Measurements from ENCODE around the gene ATP10A. TPM values are rescaled to one million over a fixed set of nuclear protein-coding genes. Genes with fewer than 3 reads are reported as not detected.

Gene ATP10A
- total RNA-seq, 1 experiment from 2014 or later: 0.02 TPM

DNA sequence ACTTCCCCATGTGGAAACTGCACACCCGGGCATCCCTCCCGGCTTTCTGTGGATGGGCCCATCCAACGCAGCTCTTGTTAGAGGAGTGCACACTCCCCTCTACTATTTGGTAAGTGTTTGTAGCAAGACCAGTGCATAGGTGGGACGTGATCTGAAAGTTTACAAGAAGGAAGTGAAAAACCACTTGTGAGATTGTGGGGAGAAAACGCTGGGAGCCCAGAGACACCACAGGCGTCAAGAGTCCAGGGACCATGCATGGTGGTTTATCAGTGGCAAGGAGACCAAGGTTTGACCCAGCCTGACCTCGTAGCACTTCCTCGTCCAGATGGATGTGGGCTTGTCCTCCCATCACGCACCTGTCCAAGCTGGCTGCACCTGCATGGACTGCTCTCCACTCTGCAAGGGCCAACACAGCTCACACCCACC is 51.6 kb downstream of the ATP10A start:
- DNase-seq (ENCODE audit: low read depth, low spot score): no peak
- Histone ChIP-seq H3K27me3 (ENCODE audit: insufficient read depth, low read length) (no peaks in the 10 kb centered on the region), H3K4me2 (ENCODE audit: low read length) (no peak overlapping the region), H3K9ac (ENCODE audit: low read length) (no peak overlapping the region), H3K27ac (ENCODE audit: low read depth, low read length) (no peak overlapping the region), H3K4me3 (replicated peaks in 1 of 2; ENCODE audit: low read depth in 1 of 2, low read length in 2 of 2) (no peak overlapping the region), H3K36me3 (ENCODE audit: control insufficient read depth in 1 of 2, insufficient read depth in 2 of 2, low read length in 2 of 2) (no peaks in the 10 kb centered on the region), H3K79me2 (ENCODE audit: insufficient read depth, low read length) (no peaks in the 10 kb centered on the region), H3K9me3 (ENCODE audit: control insufficient read depth in 1 of 2, insufficient read depth in 1 of 2, low read depth in 1 of 2, low read length in 2 of 2) (peaks cover 2 to 23% of the 10 kb centered on the region in 2 experiments; a peak in 3 of 4 replicates), H2AFZ (ENCODE audit: low read depth, low read length, poor library complexity, severe bottlenecking) (no peak overlapping the region), H4K20me1 (ENCODE audit: insufficient read depth) (no peaks in the 10 kb centered on the region), H3K9me2 (ENCODE audit: insufficient read depth) (no peaks in the 10 kb centered on the region), H3K4me1 (ENCODE audit: control insufficient read depth in 1 of 2, insufficient read depth in 2 of 2, low read length in 2 of 2) (no peaks in the 10 kb centered on the region)
- ATAC-seq: no peak
- POLR2A ChIA-PET: no interaction called here
- RAD21 ChIA-PET (ENCODE audit: low non-redundant PET in 1 of 2, low total read pairs in 2 of 2, uncharacterized antibody in 2 of 2, unreplicated experiment in 2 of 2): no interaction called here
- CTCF ChIA-PET: no interaction called here
- intact Hi-C loops (cut with micrococcal nuclease): no loop called here
- no peak for TF ChIP-seq EZH2phosphoT487 (IDR thresholded peaks at IDR 0.05; ENCODE audit: borderline replicate concordance)
- TF ChIP-seq CBX3 (IDR thresholded peaks at IDR 0.05; ENCODE audit: low read depth): no peak
- BruUV-seq (replicated peaks): no TSS peak

DNA sequence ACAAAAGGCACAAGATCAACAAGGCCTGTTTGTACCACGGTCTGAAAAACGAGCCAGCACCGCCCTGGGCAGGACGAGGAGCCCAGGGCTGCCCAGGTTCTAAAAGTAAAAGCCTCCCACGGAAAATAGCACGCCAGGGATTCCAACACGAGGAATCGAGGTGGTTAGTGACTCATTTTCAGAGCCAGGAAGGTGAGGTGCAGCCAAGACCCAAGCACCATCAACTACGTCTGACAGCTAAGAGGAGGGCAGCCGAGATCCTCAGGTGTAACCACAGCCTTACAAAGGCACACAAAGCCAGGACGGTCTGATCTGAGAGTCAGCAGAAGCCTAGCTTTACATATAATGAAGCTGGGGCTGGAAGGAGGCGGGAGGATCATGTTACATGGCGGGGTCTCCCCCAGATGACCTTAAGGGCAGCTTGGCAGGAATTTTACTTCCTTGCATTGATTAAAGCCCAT is 52.5 kb downstream of the ATP10A start:
- DNase-seq (ENCODE audit: low read depth, low spot score): no peak
- no peaks in the 10 kb centered on the region for H3K36me3 ChIP-seq (ENCODE audit: control insufficient read depth in 1 of 2, insufficient read depth in 2 of 2, low read length in 2 of 2)
- no peaks in the 10 kb centered on the region for H3K27me3 ChIP-seq (ENCODE audit: insufficient read depth, low read length)
- no peak overlapping the region for H2AFZ ChIP-seq (ENCODE audit: low read depth, low read length, poor library complexity, severe bottlenecking)
- no peak overlapping the region for H3K27ac ChIP-seq (ENCODE audit: low read depth, low read length)
- no peak overlapping the region for H3K4me2 ChIP-seq (ENCODE audit: low read length)
- intact Hi-C loops (cut with micrococcal nuclease): no loop called here
- ATAC-seq: no peak
- ChIA-PET POLR2A (no interaction called here), CTCF (no interaction called here), RAD21 (ENCODE audit: low non-redundant PET in 1 of 2, low total read pairs in 2 of 2, uncharacterized antibody in 2 of 2, unreplicated experiment in 2 of 2) (no interaction called here)
- H3K4me1 ChIP-seq (ENCODE audit: control insufficient read depth in 1 of 2, insufficient read depth in 2 of 2, low read length in 2 of 2): no peaks in the 10 kb centered on the region
- peaks cover 0 to 28% of the 10 kb centered on the region in 2 experiments; a peak in 3 of 4 replicates for H3K9me3 ChIP-seq (ENCODE audit: control insufficient read depth in 1 of 2, insufficient read depth in 1 of 2, low read depth in 1 of 2, low read length in 2 of 2)
- H4K20me1 ChIP-seq (ENCODE audit: insufficient read depth): no peaks in the 10 kb centered on the region
- no peaks in the 10 kb centered on the region for H3K9me2 ChIP-seq (ENCODE audit: insufficient read depth)
- no peak overlapping the region for H3K9ac ChIP-seq (ENCODE audit: low read length)
- H3K4me3 ChIP-seq (replicated peaks in 1 of 2; ENCODE audit: low read depth in 1 of 2, low read length in 2 of 2): no peak overlapping the region
- no TSS peak for BruUV-seq (replicated peaks)
- H3K79me2 ChIP-seq (ENCODE audit: insufficient read depth, low read length): no peaks in the 10 kb centered on the region
- TF ChIP-seq EZH2 (IDR thresholded peaks at IDR 0.05) (no peak), RAD21 (IDR thresholded peaks at IDR 0.05; ENCODE audit: low read depth) (no peak), POLR2AphosphoS5 (IDR thresholded peaks at IDR 0.05; ENCODE audit: low read depth, low read length) (no peak), CEBPB (IDR thresholded peaks at IDR 0.05; ENCODE audit: low read depth) (no peak), SRF (IDR thresholded peaks at IDR 0.05; ENCODE audit: low read depth) (no peak), ELF1 (IDR thresholded peaks at IDR 0.05; ENCODE audit: borderline replicate concordance, low read depth) (no peak), JUND (IDR thresholded peaks at IDR 0.05) (no peak), ZFX (IDR thresholded peaks at IDR 0.05) (no peak), EGR1 (IDR thresholded peaks at IDR 0.05; ENCODE audit: low read depth) (no peak)
- TF ChIP-seq, protein P1, sequence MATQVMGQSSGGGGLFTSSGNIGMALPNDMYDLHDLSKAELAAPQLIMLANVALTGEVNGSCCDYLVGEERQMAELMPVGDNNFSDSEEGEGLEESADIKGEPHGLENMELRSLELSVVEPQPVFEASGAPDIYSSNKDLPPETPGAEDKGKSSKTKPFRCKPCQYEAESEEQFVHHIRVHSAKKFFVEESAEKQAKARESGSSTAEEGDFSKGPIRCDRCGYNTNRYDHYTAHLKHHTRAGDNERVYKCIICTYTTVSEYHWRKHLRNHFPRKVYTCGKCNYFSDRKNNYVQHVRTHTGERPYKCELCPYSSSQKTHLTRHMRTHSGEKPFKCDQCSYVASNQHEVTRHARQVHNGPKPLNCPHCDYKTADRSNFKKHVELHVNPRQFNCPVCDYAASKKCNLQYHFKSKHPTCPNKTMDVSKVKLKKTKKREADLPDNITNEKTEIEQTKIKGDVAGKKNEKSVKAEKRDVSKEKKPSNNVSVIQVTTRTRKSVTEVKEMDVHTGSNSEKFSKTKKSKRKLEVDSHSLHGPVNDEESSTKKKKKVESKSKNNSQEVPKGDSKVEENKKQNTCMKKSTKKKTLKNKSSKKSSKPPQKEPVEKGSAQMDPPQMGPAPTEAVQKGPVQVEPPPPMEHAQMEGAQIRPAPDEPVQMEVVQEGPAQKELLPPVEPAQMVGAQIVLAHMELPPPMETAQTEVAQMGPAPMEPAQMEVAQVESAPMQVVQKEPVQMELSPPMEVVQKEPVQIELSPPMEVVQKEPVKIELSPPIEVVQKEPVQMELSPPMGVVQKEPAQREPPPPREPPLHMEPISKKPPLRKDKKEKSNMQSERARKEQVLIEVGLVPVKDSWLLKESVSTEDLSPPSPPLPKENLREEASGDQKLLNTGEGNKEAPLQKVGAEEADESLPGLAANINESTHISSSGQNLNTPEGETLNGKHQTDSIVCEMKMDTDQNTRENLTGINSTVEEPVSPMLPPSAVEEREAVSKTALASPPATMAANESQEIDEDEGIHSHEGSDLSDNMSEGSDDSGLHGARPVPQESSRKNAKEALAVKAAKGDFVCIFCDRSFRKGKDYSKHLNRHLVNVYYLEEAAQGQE (IDR thresholded peaks at IDR 0.05; ENCODE audit: low read depth): no peak
